Loucy (cell line): ENCODE data around the gene KCNH2.

Experiments used
- EZH2phosphoT487 ChIP-seq: fragments of 200-600 bp; IDR thresholded peaks from 2 replicates; pipeline ENCODE4 v1.6.1; 2018; ENCODE audit warnings: antibody characterized with exemption, mild to moderate bottlenecking, moderate library complexity, borderline replicate concordance
- TF ChIP-seq, protein P1 (sequence below): fragments of 200-600 bp; sonication (generic); conservative IDR thresholded peaks from 2 replicates; pipeline ENCODE4 v1.5.1; 2014; ENCODE audit warnings: mild to moderate bottlenecking, antibody characterized with exemption, low read length

DNA sequence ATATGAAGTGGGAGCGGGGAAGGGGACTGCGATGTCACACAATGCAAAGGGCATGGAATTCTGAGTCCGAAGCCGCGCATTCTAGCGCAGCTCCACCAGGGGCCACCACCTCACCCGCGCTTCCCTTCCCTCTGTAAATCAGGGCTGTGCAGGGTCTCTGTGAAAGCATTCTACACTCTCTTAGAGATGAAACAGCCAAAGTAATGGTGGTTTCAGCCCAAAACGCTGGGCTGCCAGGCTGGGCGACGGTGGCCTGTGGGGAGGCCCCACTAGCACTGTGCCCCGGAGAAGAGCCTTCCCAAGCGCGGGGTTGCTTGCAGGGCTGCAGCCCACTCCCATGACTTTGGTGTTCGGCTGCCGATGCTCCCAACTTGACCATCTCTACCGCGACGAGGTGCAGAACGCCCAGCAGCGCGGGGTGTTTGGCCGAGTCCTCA lies 34.8 kb upstream of the KCNH2 start:
- TF ChIP-seq, protein P1, sequence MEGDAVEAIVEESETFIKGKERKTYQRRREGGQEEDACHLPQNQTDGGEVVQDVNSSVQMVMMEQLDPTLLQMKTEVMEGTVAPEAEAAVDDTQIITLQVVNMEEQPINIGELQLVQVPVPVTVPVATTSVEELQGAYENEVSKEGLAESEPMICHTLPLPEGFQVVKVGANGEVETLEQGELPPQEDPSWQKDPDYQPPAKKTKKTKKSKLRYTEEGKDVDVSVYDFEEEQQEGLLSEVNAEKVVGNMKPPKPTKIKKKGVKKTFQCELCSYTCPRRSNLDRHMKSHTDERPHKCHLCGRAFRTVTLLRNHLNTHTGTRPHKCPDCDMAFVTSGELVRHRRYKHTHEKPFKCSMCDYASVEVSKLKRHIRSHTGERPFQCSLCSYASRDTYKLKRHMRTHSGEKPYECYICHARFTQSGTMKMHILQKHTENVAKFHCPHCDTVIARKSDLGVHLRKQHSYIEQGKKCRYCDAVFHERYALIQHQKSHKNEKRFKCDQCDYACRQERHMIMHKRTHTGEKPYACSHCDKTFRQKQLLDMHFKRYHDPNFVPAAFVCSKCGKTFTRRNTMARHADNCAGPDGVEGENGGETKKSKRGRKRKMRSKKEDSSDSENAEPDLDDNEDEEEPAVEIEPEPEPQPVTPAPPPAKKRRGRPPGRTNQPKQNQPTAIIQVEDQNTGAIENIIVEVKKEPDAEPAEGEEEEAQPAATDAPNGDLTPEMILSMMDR, result peak; percentile 52
- no peak for TF ChIP-seq EZH2phosphoT487
